Erythroblast (primary cell): ENCODE measurements around the gene SLC25A43.

ENCODE experiments used
- GATA1 ChIP-seq: IDR thresholded peaks from 2 replicates; pipeline ENCODE4 v1.6.1; 2011; ENCODE audit warnings: low read depth, mild to moderate bottlenecking, control low read depth, low read length, moderate library complexity
- POLR2A ChIP-seq: IDR thresholded peaks from 2 replicates; pipeline ENCODE4 v1.6.1; 2011; ENCODE audit warnings: mild to moderate bottlenecking, low read length

DNA sequence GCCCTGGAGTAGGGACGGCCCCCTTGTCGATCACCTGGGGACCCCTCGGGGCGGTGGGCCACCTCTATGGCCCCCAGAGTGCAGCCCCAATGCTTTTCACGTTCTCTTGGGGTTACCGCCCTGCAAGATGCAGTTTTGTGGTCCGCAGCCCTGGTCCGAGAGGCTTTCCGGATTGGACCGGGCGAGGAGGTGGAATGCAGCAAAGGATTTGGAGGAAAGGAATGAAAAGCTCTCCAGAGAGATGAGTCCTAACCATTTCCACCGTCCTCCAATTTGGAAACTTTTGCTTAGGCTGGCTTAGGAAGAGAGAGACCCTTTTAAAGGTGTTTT, 601 bp downstream of the SLC25A43 start:
- TF ChIP-seq POLR2A (no peak), GATA1 (no peak)
